Spleen (tissue), 11 donors: ENCODE data around the gene CNTNAP2. TPM values are rescaled to one million over a fixed set of nuclear protein-coding genes. Genes with fewer than 3 reads are reported as not detected.

Experiments used
- DNase-seq: peaks from one replicate; pipeline ENCODE4 v3.0.0-alpha.2; 2020
- H3K27ac ChIP-seq, 8 donors: fragments of 200-600 bp; sonication (generic) in 7 of 8; 1 replicate in 4 of 8; 2 replicates in 4 of 8; pipeline versions ENCODE4 v1.5.0 to v1.8.0; 2016 to 2021; ENCODE audit warnings: inconsistent platforms in 4 of 8, mild to moderate bottlenecking in 4 of 8, moderate library complexity in 1 of 8
- H3K27me3 ChIP-seq, 7 donors: fragments of 200-600 bp; sonication (generic) in 6 of 7; replicated peaks in 1 of 7; 1 replicate in 4 of 7; 2 replicates in 3 of 7; pipeline versions ENCODE4 v1.5.0 to v1.8.0; 2016 to 2021; ENCODE audit warnings: inconsistent platforms in 3 of 7, mild to moderate bottlenecking in 1 of 7
- H3K36me3 ChIP-seq, 6 donors: fragments of 200-600 bp; sonication (generic) in 5 of 6; 1 replicate in 4 of 6; 2 replicates in 2 of 6; pipeline versions ENCODE4 v1.5.0 to v1.8.0; 2016 to 2021; ENCODE audit warnings: inconsistent platforms in 2 of 6
- H3K4me1 ChIP-seq, 6 donors: fragments of 200-600 bp; sonication (generic) in 5 of 6; 1 replicate in 3 of 6; 2 replicates in 3 of 6; pipeline versions ENCODE4 v1.5.0 to v1.8.0; 2016 to 2021; ENCODE audit warnings: inconsistent platforms in 3 of 6
- H3K4me3 ChIP-seq, 8 donors: fragments of 200-600 bp; sonication (generic) in 7 of 8; 1 replicate in 4 of 8; 2 replicates in 4 of 8; pipeline versions ENCODE4 v1.5.0 to v1.8.0; 2016 to 2021; ENCODE audit warnings: inconsistent platforms in 4 of 8, mild to moderate bottlenecking in 4 of 8, moderate library complexity in 2 of 8
- H3K9me3 ChIP-seq, 8 donors: fragments of 200-600 bp; sonication (generic) in 7 of 8; 1 replicate in 4 of 8; 2 replicates in 4 of 8; pipeline versions ENCODE4 v1.5.0 to v1.8.0; 2016 to 2021; ENCODE audit warnings: inconsistent platforms in 4 of 8
- CTCF ChIP-seq, 11 experiments: fragments of 200-600 bp in 7 of 11; fragments of 450-650 bp in 4 of 11; sonication (generic) in 4 of 11; IDR thresholded peaks in 8 of 11; conservative IDR thresholded peaks in 3 of 11; 1 replicate in 7 of 11; 2 replicates in 4 of 11; pipeline versions ENCODE4 v1.4.0 to v1.8.0; 2016 to 2021; ENCODE audit warnings: antibody characterized with exemption in 11 of 11, inconsistent platforms in 4 of 11, mild to moderate bottlenecking in 1 of 11
- POLR2A ChIP-seq, 3 donors: fragments of 450-650 bp; IDR thresholded peaks; one replicate each; pipeline ENCODE4 v1.5.1; 2017; ENCODE audit warnings: antibody characterized with exemption in 3 of 3, mild to moderate bottlenecking in 1 of 3
- POLR2AphosphoS5 ChIP-seq, 3 donors: sonication (generic); formaldehyde crosslinking; IDR thresholded peaks; one replicate each; pipeline ENCODE4 v1.5.1; 2017; ENCODE audit warnings: antibody characterized with exemption in 3 of 3
- WGBS, 5 donors: extraction: QIAGEN DNeasy Blood & Tissue Kit in 3 of 5; methylation state at CpG; one replicate each; pipeline versions ENCODE4 v1.1.5 to v1.1.7; 2013 to 2018; 5-methylcytosine and 5-hydroxymethylcytosine counted together
- intact Hi-C: fragments of 100-400 bp; cut with DNase I; formaldehyde crosslinking; loops from one replicate; pipeline ENCODE4 v1.15.0; 2023; ENCODE audit warnings: low total_unique reads
- polyA plus RNA-seq, 3 donors: library from polyadenylated mRNA; stranded (reverse); fragments of 200-250 nt; gene quantifications; one replicate each; pipeline ENCODE4 v1.2.1, GENCODE V29; 2013
- total RNA-seq, 7 donors: library from RNA; depleted of rRNA in 3 of 7; stranded (reverse); fragments of >200 nt in 3 of 7; fragmentation: NEBNext Ultra II Directional in 4 of 7; extraction: Animal tissue kit (Norgen Biotek cat#: 25700) in 4 of 7; gene quantifications; one replicate each; pipeline versions ENCODE4 v1.1.0 to v1.2.1, GENCODE V29; 2016 to 2021
- donor health status: healthy with polysubstance abuse.
- donor health status: DM: no; HTN: no; CAD: no; lungs with moderate emphysema.
- donor health status: DM: no; HTN: no; CAD: no.
- donor health status: Bipolar disorder and iron deficiency.
- donor health status: healthy.
- donor health status: DM: no; HTN: no; CAD: no.
- donor health status: DM: yes; HTN: yes; CAD: no.

Gene CNTNAP2
- total and polyA plus RNA-seq, 10 donors, result 0.13 to 2.0 (median 0.82) TPM

- H3K27ac ChIP-seq, result no peak overlapping the region
- WGBS, 5 donors, result 68 to 91% (median 78%) methylated on average over 5 of the region's 5 CpGs
- no peak for TF ChIP-seq POLR2AphosphoS5 (IDR thresholded peaks at IDR 0.05)
- TF ChIP-seq CTCF (IDR thresholded peaks at IDR 0.05 in 8 of 11, conservative IDR thresholded peaks at IDR 0.05 in 3 of 11), result no peak
- TF ChIP-seq POLR2A (IDR thresholded peaks at IDR 0.05), result no peak
- DNase-seq, result no peak
- H3K36me3 ChIP-seq, result no peaks in the 10 kb centered on the region
- intact Hi-C loops, result no loop called here
- no peaks in the 10 kb centered on the region for H3K4me1 ChIP-seq
- no peaks in the 10 kb centered on the region for H3K9me3 ChIP-seq
- no peak overlapping the region for H3K4me3 ChIP-seq
- no peaks in the 10 kb centered on the region for H3K27me3 ChIP-seq
Measured at GRCh38 chr7:147053746-147054145, 937.1 kb downstream of the CNTNAP2 start.

GRCh38 chr7:147060070-147060469 is 943.5 kb downstream of the CNTNAP2 start:
- DNase-seq, result no peak
- WGBS, 5 donors, result 89 to 98% (median 96%) methylated on average over 3 of the region's 3 CpGs
- Histone ChIP-seq H3K27me3 (no peaks in the 10 kb centered on the region), H3K9me3 (no peaks in the 10 kb centered on the region), H3K27ac (no peak overlapping the region), H3K4me1 (no peaks in the 10 kb centered on the region), H3K4me3 (no peak overlapping the region), H3K36me3 (no peaks in the 10 kb centered on the region)
- intact Hi-C loops, result no loop called here
- no peak for TF ChIP-seq CTCF (IDR thresholded peaks at IDR 0.05 in 8 of 11, conservative IDR thresholded peaks at IDR 0.05 in 3 of 11)
- TF ChIP-seq POLR2A (IDR thresholded peaks at IDR 0.05), result no peak
- TF ChIP-seq POLR2AphosphoS5 (IDR thresholded peaks at IDR 0.05), result no peak

GRCh38 chr7:147062897-147063296 is 946.3 kb downstream of the CNTNAP2 start:
- no peaks in the 10 kb centered on the region for H3K4me1 ChIP-seq
- 51 to 67% (median 63%) methylated on average over 4 of the region's 4 CpGs for WGBS, 5 donors
- TF ChIP-seq CTCF (IDR thresholded peaks at IDR 0.05 in 8 of 11, conservative IDR thresholded peaks at IDR 0.05 in 3 of 11) (no peak), POLR2A (IDR thresholded peaks at IDR 0.05) (no peak), POLR2AphosphoS5 (IDR thresholded peaks at IDR 0.05) (no peak)
- H3K4me3 ChIP-seq, result no peak overlapping the region
- H3K9me3 ChIP-seq, result no peaks in the 10 kb centered on the region
- H3K27me3 ChIP-seq, result no peaks in the 10 kb centered on the region
- no peak overlapping the region for H3K27ac ChIP-seq
- no peaks in the 10 kb centered on the region for H3K36me3 ChIP-seq
- DNase-seq, result no peak
- intact Hi-C loops, result no loop called here

- 52 to 71% (median 63%) methylated on average over 5 of the region's 5 CpGs for WGBS, 5 donors
- H3K27me3 ChIP-seq, result no peaks in the 10 kb centered on the region
- no peak for DNase-seq
- intact Hi-C loops, result no loop called here
- no peak overlapping the region for H3K4me3 ChIP-seq
- peaks cover 0 to 3% (median 0%) of the 10 kb centered on the region in 8 donors for H3K9me3 ChIP-seq
- no peak for TF ChIP-seq POLR2AphosphoS5 (IDR thresholded peaks at IDR 0.05)
- no peak for TF ChIP-seq POLR2A (IDR thresholded peaks at IDR 0.05)
- TF ChIP-seq CTCF (IDR thresholded peaks at IDR 0.05 in 8 of 11, conservative IDR thresholded peaks at IDR 0.05 in 3 of 11), result no peak
- no peaks in the 10 kb centered on the region for H3K36me3 ChIP-seq
- no peaks in the 10 kb centered on the region for H3K4me1 ChIP-seq
- no peak overlapping the region for H3K27ac ChIP-seq
Measured at GRCh38 chr7:147068842-147069241, 952.2 kb downstream of the CNTNAP2 start.
